Upper lobe of left lung (tissue), 6 donors: ENCODE data around the gene DPP4. TPM values are rescaled to one million over a fixed set of nuclear protein-coding genes. Genes with fewer than 3 reads are reported as not detected.

Experiments used
- ATAC-seq, 2 donors: fragments of 200-7000 bp; cut with Tn5 transposase; one replicate each; pipeline ENCODE4 v1.9.1; 2022; ENCODE audit warnings: mild to moderate bottlenecking in 2 of 2, moderate library complexity in 2 of 2; ENCODE audit not compliant: low FRiP score in 2 of 2
- DNase-seq, 2 donors: peaks; one replicate each; pipeline ENCODE4 v3.0.0-alpha.2; 2019 to 2020
- H3K27ac ChIP-seq, 4 donors: fragments of 200-600 bp; sonication (generic); one replicate each; pipeline ENCODE4 v1.5.1; 2016 to 2019
- H3K27me3 ChIP-seq, 4 donors: fragments of 200-600 bp; sonication (generic); one replicate each; pipeline ENCODE4 v1.5.1; 2017 to 2019
- H3K36me3 ChIP-seq, 4 donors: fragments of 200-600 bp; sonication (generic); one replicate each; pipeline ENCODE4 v1.5.1; 2016 to 2019
- H3K4me1 ChIP-seq, 4 donors: fragments of 200-600 bp; sonication (generic); one replicate each; pipeline ENCODE4 v1.5.1; 2018 to 2019
- H3K4me3 ChIP-seq, 4 donors: fragments of 200-600 bp; sonication (generic); one replicate each; pipeline ENCODE4 v1.5.1; 2017 to 2019; ENCODE audit warnings: mild to moderate bottlenecking in 2 of 4, moderate library complexity in 1 of 4
- H3K9me3 ChIP-seq, 4 donors: fragments of 200-600 bp; sonication (generic); one replicate each; pipeline ENCODE4 v1.5.1; 2018 to 2019
- EP300 ChIP-seq, 4 donors: sonication (generic); formaldehyde crosslinking; IDR thresholded peaks; one replicate each; pipeline ENCODE4 v1.5.1; 2017; ENCODE audit warnings: antibody characterized with exemption in 4 of 4, control low read depth in 2 of 4
- POLR2A ChIP-seq, 4 donors: fragments of 450-650 bp; IDR thresholded peaks; one replicate each; pipeline ENCODE4 v1.5.1; 2016 to 2017; ENCODE audit warnings: antibody characterized with exemption in 4 of 4, mild to moderate bottlenecking in 2 of 4
- POLR2AphosphoS5 ChIP-seq, 2 donors: sonication (generic); formaldehyde crosslinking; IDR thresholded peaks; one replicate each; pipeline ENCODE4 v1.5.1; 2017; ENCODE audit warnings: antibody characterized with exemption in 2 of 2
- WGBS, 2 donors: methylation state at CpG; one replicate each; pipeline ENCODE4 v1.1.5; 2017 to 2018; 5-methylcytosine and 5-hydroxymethylcytosine counted together
- total RNA-seq, 6 donors: library from RNA; depleted of rRNA in 4 of 6; stranded (reverse); fragments of >200 nt in 4 of 6; gene quantifications; one replicate each; pipeline versions ENCODE4 v1.1.0 to v1.2.1, GENCODE V29; 2016 to 2021
- TF ChIP-seq, protein P1 (sequence below), 6 experiments: fragments of 450-650 bp in 4 of 6; fragments of 200-600 bp in 2 of 6; sonication (generic) in 2 of 6; IDR thresholded peaks; one replicate each; pipeline ENCODE4 v1.5.1; 2016 to 2019; ENCODE audit warnings: antibody characterized with exemption in 6 of 6
- donor health status: DM: no; HTN: no; CAD: no; lungs with moderate emphysema.
- donor health status: DM: no; HTN: yes; CAD: no; lungs with severe emphysema.

DPP4 gene
- total RNA-seq, result 10 to 100 TPM; 16.4 to 77.3 (median 27.5) TPM

GRCh38 chr2:162073888-162074631 lies at the start of gene DPP4:
Gene DPP4, minus strand, starts transcription at chr2:162074215. Its CDS starts 234 bp downstream, at chr2:162073981.
- Histone ChIP-seq H3K27ac (peak within 1 kb of the TSS in 3 of 4 donors; percentile 39 to 85 (median 71)), H3K4me3 (peak within 1 kb of the TSS; percentile 47 to 60 (median 56)), H3K4me1 (peaks cover 14 to 41% (median 20%) of the 10 kb centered on the region in 4 donors), H3K9me3 (peaks cover 2 to 8% (median 6%) of the 10 kb centered on the region in 4 donors), H3K27me3 (peaks cover 0 to 7% (median 0%) of the 10 kb centered on the region in 4 donors), H3K36me3 (no peaks in the 10 kb centered on the region)
- TF ChIP-seq POLR2A (IDR thresholded peaks at IDR 0.05), result peak in 1 of 4 donors; percentile 63
- TF ChIP-seq, protein P1, sequence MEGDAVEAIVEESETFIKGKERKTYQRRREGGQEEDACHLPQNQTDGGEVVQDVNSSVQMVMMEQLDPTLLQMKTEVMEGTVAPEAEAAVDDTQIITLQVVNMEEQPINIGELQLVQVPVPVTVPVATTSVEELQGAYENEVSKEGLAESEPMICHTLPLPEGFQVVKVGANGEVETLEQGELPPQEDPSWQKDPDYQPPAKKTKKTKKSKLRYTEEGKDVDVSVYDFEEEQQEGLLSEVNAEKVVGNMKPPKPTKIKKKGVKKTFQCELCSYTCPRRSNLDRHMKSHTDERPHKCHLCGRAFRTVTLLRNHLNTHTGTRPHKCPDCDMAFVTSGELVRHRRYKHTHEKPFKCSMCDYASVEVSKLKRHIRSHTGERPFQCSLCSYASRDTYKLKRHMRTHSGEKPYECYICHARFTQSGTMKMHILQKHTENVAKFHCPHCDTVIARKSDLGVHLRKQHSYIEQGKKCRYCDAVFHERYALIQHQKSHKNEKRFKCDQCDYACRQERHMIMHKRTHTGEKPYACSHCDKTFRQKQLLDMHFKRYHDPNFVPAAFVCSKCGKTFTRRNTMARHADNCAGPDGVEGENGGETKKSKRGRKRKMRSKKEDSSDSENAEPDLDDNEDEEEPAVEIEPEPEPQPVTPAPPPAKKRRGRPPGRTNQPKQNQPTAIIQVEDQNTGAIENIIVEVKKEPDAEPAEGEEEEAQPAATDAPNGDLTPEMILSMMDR (IDR thresholded peaks at IDR 0.05), result peak in 1 of 6 experiments; percentile 17
- TF ChIP-seq EP300 (IDR thresholded peaks at IDR 0.05), result no peak
- WGBS, 2 donors, result 2 to 9% methylated on average over 6 to 48 of the region's 71 CpGs
- ATAC-seq (peak; percentile 72 to 80), DNase-seq (peak; percentile 36 to 89)

DNA sequence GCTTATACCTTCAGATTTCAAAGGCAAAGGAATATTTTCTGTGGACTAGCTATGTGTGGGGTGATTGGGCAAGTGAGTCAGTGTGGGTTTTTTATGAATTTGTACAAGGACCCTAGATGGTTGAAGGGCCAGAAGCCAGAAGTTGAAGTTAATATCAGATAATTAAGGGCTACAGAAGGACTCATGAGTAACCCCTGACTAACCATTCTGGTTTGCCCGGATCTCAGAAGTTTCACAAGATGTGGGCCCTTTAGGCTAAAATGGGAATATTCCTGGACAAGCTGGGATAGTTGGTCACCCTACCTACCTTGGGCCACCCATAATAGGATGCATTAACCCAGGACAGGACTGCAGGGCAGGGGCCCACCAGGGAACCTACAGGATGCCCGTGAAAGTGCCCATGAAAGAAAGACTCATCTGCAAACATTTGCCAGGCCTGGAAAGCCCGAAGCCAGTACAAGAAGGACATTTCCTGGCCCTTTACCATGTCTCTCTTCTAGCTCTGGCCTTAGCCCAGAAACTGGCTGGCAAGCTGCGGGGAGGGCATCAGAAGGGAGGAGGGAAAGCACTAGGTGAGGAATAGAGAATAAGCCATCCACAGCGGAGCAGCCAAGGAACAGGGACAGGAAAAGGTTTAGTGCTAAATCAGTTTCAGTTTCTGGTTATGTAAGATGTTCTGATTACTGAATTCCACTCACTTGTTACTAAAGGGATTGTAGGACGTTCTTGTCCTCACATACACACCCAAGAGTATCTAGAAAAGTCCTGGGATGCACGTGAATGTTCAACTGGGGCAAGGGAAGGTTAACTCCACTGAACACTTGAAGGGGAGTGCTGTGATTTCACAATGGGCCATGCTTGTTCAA lies 44.4 kb upstream of the DPP4 start:
- TF ChIP-seq POLR2AphosphoS5 (IDR thresholded peaks at IDR 0.05) (no peak), EP300 (IDR thresholded peaks at IDR 0.05) (peak in 1 of 4 donors; percentile 97)
- Histone ChIP-seq H3K4me3 (no peak overlapping the region), H3K27me3 (no peaks in the 10 kb centered on the region), H3K9me3 (no peaks in the 10 kb centered on the region), H3K27ac (peak overlapping the region; percentile 69 to 78 (median 72)), H3K4me1 (peaks cover 13 to 26% (median 22%) of the 10 kb centered on the region in 4 donors), H3K36me3 (no peaks in the 10 kb centered on the region)
- 26 to 35% methylated on average over 6 to 7 of the region's 7 CpGs for WGBS, 2 donors
- ATAC-seq (peak; percentile 56 to 77), DNase-seq (peak in 1 of 2 donors; percentile 78)

DNA sequence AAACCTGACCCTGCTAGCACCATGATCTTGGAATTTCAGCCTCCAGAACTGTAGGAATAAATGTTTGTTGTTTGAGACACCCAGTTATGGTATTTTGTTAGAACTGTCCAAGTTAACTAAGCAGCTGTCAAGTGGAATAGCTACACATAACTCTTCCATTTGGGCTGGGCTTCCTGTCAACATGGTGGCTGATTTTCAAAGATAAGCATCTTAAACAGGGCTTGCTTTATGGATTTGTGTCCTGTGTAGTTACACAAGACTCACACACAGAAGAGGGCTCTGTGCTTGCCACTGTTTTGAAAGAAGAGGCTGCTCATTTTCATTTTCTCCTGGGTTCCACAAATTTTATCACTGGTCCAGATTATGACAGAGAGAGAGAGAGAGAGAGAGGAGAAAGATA lies 42.3 kb upstream of the DPP4 start:
- ATAC-seq, result no peak
- no peaks in the 10 kb centered on the region for H3K36me3 ChIP-seq
- no peak for TF ChIP-seq EP300 (IDR thresholded peaks at IDR 0.05)
- no peak for TF ChIP-seq POLR2A (IDR thresholded peaks at IDR 0.05)
- no peak for TF ChIP-seq POLR2AphosphoS5 (IDR thresholded peaks at IDR 0.05)
- TF ChIP-seq, protein P1 (IDR thresholded peaks at IDR 0.05), result no peak
- no peaks in the 10 kb centered on the region for H3K9me3 ChIP-seq
- H3K4me1 ChIP-seq, result peaks cover 22 to 36% (median 31%) of the 10 kb centered on the region in 4 donors
- H3K4me3 ChIP-seq, result no peak overlapping the region
- H3K27me3 ChIP-seq, result no peaks in the 10 kb centered on the region
- no peak for DNase-seq
- H3K27ac ChIP-seq, result no peak overlapping the region

- WGBS, 2 donors, result 98 to 100% methylated on average over 2 of the region's 2 CpGs
- TF ChIP-seq EP300 (IDR thresholded peaks at IDR 0.05), result no peak
- TF ChIP-seq POLR2AphosphoS5 (IDR thresholded peaks at IDR 0.05), result no peak
- Histone ChIP-seq H3K9me3 (no peaks in the 10 kb centered on the region), H3K27me3 (no peaks in the 10 kb centered on the region), H3K36me3 (no peaks in the 10 kb centered on the region), H3K4me1 (peaks cover 22 to 36% (median 31%) of the 10 kb centered on the region in 4 donors), H3K27ac (no peak overlapping the region), H3K4me3 (no peak overlapping the region)
- no peak for DNase-seq
- no peak for ATAC-seq
Observed at GRCh38 chr2:162115076-162115475, 41.1 kb upstream of the DPP4 start.

DNA sequence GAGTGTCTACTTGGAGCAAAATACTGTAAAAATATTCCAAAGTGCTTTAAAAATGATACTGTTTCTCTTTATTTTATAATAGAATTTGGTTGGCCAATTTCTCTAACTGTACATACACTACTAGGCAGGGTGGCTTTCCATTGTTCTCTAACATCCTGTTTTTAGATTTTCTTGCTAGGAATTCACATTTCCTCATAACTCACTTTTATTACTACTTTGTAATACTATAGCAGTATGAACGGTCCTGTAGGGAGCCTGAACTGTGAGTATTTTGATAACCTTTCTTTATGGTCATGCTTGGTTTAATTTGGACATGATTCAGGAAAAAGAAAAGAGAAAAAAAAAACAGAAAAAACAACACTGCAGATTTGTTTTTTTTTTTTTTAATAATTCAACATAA lies 40.3 kb upstream of the DPP4 start:
- Histone ChIP-seq H3K4me1 (peaks cover 22 to 33% (median 27%) of the 10 kb centered on the region in 4 donors), H3K27ac (no peak overlapping the region), H3K9me3 (no peaks in the 10 kb centered on the region), H3K36me3 (no peaks in the 10 kb centered on the region), H3K4me3 (no peak overlapping the region), H3K27me3 (no peaks in the 10 kb centered on the region)
- ATAC-seq, result no peak
- 22 to 34% methylated on average over 1 of the region's 1 CpG for WGBS, 2 donors
- TF ChIP-seq, protein P1 (IDR thresholded peaks at IDR 0.05), result no peak
- TF ChIP-seq EP300 (IDR thresholded peaks at IDR 0.05) (no peak), POLR2A (IDR thresholded peaks at IDR 0.05) (no peak), POLR2AphosphoS5 (IDR thresholded peaks at IDR 0.05) (no peak)
- no peak for DNase-seq
